K562 (cell line): ENCODE results near the gene BCORL1. TPM values are rescaled to one million over a fixed set of nuclear protein-coding genes. Genes with fewer than 3 reads are reported as not detected.

Source experiments
- ARHGAP35 ChIP-seq: fragments of 450-650 bp; IDR thresholded peaks from 2 replicates; pipeline ENCODE4 v1.6.1; 2018; ENCODE audit not compliant: partially characterized antibody
- CBX8 ChIP-seq: fragments of 200-600 bp; sonication (generic); IDR thresholded peaks from 2 replicates; pipeline ENCODE4 v1.6.1; 2012; ENCODE audit warnings: borderline replicate concordance, mixed run types, low read depth, mild to moderate bottlenecking, moderate library complexity, mixed read lengths, low read length, control low read depth, inconsistent platforms; ENCODE audit not compliant: poor library complexity, severe bottlenecking; ENCODE audit errors: extremely low read depth
- DIDO1 ChIP-seq: fragments of 450-650 bp; IDR thresholded peaks from 2 replicates; pipeline ENCODE4 v1.6.1; 2016; ENCODE audit warnings: low read depth, missing biosample characterization, missing genetic modification characterization
- FOXM1 ChIP-seq, 2 experiments: fragments of 450-650 bp in 1 of 2; sonication (generic) in 1 of 2; formaldehyde crosslinking in 1 of 2; IDR thresholded peaks; 2 replicates each; pipeline versions ENCODE4 v1.6.1 to v1.9.0; 2017 to 2022; ENCODE audit warnings: low read depth in 2 of 2, mild to moderate bottlenecking in 2 of 2, missing genetic modification reagents in 1 of 2, moderate library complexity in 1 of 2
- GATAD2B ChIP-seq: fragments of 450-650 bp; IDR thresholded peaks from 2 replicates; pipeline ENCODE4 v1.6.1; 2017; ENCODE audit warnings: mild to moderate bottlenecking, borderline replicate concordance
- HDAC2 ChIP-seq: fragments of 450-650 bp; IDR thresholded peaks from 2 replicates; pipeline ENCODE4 v1.6.1; 2016; ENCODE audit warnings: mild to moderate bottlenecking
- LARP7 ChIP-seq: fragments of 450-650 bp; IDR thresholded peaks from 2 replicates; pipeline ENCODE4 v1.6.1; 2016
- LEF1 ChIP-seq: fragments of 450-650 bp; IDR thresholded peaks from 2 replicates; pipeline ENCODE4 v1.6.1; 2016; ENCODE audit warnings: mild to moderate bottlenecking
- MTA2 ChIP-seq: fragments of 450-650 bp; IDR thresholded peaks from 2 replicates; pipeline ENCODE4 v1.6.1; 2016; ENCODE audit warnings: low read depth
- PYGO2 ChIP-seq: fragments of 450-650 bp; IDR thresholded peaks from 2 replicates; pipeline ENCODE4 v1.6.1; 2016; ENCODE audit warnings: mild to moderate bottlenecking, missing genetic modification characterization, moderate library complexity, missing compliant biosample characterization
- SMARCB1 ChIP-seq: IDR thresholded peaks from 2 replicates; pipeline ENCODE4 v1.6.1; 2011; ENCODE audit warnings: improper control_type of control experiment, low read depth; ENCODE audit not compliant: insufficient read length
- SMC3 ChIP-seq: conservative IDR thresholded peaks from 2 replicates; pipeline ENCODE4 v1.6.1; 2011; ENCODE audit warnings: low read depth, low read length, improper control_type of control experiment; ENCODE audit not compliant: insufficient read depth
- TOE1 ChIP-seq, 2 experiments: fragments of 450-650 bp in 1 of 2; sonication (generic) in 1 of 2; formaldehyde crosslinking in 1 of 2; IDR thresholded peaks; 2 replicates each; pipeline versions ENCODE4 v1.7.1 to v1.8.0; 2016 to 2022; ENCODE audit warnings: borderline replicate concordance in 2 of 2, mild to moderate bottlenecking in 2 of 2, antibody characterized with exemption in 1 of 2, inconsistent platforms in 1 of 2, low read depth in 1 of 2, missing genetic modification reagents in 1 of 2, moderate library complexity in 1 of 2
- U2AF1 ChIP-seq: fragments of 200-400 bp; formaldehyde crosslinking; optimal IDR thresholded peaks from 2 replicates; pipeline ENCODE3; 2017; ENCODE audit warnings: mild to moderate bottlenecking, low read depth, low read length, moderate library complexity
- ZNF175 ChIP-seq: fragments of 200-800 bp; sonication (Bioruptor generic); IDR thresholded peaks from 2 replicates; pipeline ENCODE4 v1.6.1; 2016; ENCODE audit warnings: low read depth, mild to moderate bottlenecking, missing genetic modification characterization, missing compliant biosample characterization
- polyA plus RNA-seq, 8 experiments: library from polyadenylated mRNA; depleted of rRNA in 4 of 8; stranded (reverse) in 5 of 8; unstranded in 3 of 8; fragments of >200 nt; fragmentation: Nextera tagmentation in 2 of 8; fragmentation: Illumina TruSeq in 1 of 8; extraction: Ambion mirVana in 2 of 8; extraction: Trizol in 1 of 8; gene quantifications; 2 replicates each; pipeline versions ENCODE4 v1.2.1 to v1.2.3, GENCODE V29; 2011 to 2014; ENCODE audit warnings: inconsistent platforms in 1 of 8, missing spikeins in 1 of 8
- total RNA-seq, 7 experiments: library from RNA; depleted of rRNA in 6 of 7; stranded (reverse); fragments of >200 nt in 6 of 7; fragmentation: Illumina TruSeq in 2 of 7; extraction: Trizol in 2 of 7; gene quantifications; 2 replicates each; pipeline versions ENCODE4 v1.2.1 to v1.2.3, GENCODE V29; 2011 to 2021; ENCODE audit warnings: low replicate concordance in 1 of 7
- TF ChIP-seq, protein P1 (sequence below): sonication (generic); formaldehyde crosslinking; IDR thresholded peaks from 2 replicates; pipeline ENCODE4 v1.8.1; 2023; ENCODE audit warnings: mild to moderate bottlenecking, missing genetic modification reagents
- TF ChIP-seq, protein P2 (sequence below): fragments of 250-450 bp; sonication (Bioruptor Pico); IDR thresholded peaks from 2 replicates; pipeline ENCODE4 v1.8.0; 2022; ENCODE audit warnings: moderate library complexity, mild to moderate bottlenecking, inconsistent platforms
- TF ChIP-seq, protein P3 (sequence below): fragments of 250-450 bp; sonication (Bioruptor Pico); IDR thresholded peaks from 2 replicates; pipeline ENCODE4 v1.8.0; 2021; ENCODE audit warnings: mild to moderate bottlenecking, moderate library complexity
- TF ChIP-seq, protein P4 (sequence below): IDR thresholded peaks from 2 replicates; pipeline ENCODE4 v1.6.1; 2011; ENCODE audit not compliant: insufficient read length; ENCODE audit errors: extremely low read depth

Gene BCORL1
- total and polyA plus RNA-seq, 9 of the 15 experiments (the other 6 are each of a cell fraction or from before 2014, with no cell fraction given): 0.48 to 29.6 (median 2.1) TPM

DNA sequence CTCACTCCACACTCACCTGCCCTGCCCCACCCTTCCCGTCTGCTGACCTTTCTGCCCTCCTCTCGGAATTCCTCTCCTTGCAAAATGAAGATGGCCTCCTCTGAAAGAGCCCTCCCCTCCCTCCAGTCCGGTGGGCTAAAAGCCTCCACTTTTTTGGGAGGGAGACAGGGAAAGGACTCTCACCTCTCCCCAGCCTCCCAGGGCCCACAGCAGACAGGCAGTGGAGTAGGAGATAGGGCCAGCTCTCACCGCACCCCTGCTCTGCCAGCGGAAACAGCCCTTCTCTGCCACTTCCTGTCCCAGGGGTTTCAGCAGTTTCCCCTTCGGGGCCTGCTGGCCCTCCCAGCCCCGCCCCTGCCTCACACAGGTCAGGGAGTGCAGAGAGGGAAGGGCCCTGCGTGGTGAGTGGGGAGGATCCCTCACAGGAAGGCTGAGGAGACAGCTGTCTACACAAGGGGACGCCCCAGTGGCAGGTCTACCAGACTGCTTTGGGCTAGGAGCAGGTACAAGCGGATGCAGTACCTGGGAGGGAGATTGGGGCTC is 109.6 kb downstream of the BCORL1 start (continued):
- TF ChIP-seq U2AF1: no peak
- TF ChIP-seq, protein P1, sequence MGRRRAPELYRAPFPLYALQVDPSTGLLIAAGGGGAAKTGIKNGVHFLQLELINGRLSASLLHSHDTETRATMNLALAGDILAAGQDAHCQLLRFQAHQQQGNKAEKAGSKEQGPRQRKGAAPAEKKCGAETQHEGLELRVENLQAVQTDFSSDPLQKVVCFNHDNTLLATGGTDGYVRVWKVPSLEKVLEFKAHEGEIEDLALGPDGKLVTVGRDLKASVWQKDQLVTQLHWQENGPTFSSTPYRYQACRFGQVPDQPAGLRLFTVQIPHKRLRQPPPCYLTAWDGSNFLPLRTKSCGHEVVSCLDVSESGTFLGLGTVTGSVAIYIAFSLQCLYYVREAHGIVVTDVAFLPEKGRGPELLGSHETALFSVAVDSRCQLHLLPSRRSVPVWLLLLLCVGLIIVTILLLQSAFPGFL: no peak
- no peak for TF ChIP-seq GATAD2B
- TF ChIP-seq CBX8: no peak
- no peak for TF ChIP-seq MTA2
- no peak for TF ChIP-seq FOXM1 (IDR thresholded peaks at IDR 0.05; ENCODE audit: low read depth)
- TF ChIP-seq FOXM1 (CRISPR knock-in tag; IDR thresholded peaks at IDR 0.05; ENCODE audit: low read depth): no peak
- TF ChIP-seq SMC3: no peak
- TF ChIP-seq, protein P2, sequence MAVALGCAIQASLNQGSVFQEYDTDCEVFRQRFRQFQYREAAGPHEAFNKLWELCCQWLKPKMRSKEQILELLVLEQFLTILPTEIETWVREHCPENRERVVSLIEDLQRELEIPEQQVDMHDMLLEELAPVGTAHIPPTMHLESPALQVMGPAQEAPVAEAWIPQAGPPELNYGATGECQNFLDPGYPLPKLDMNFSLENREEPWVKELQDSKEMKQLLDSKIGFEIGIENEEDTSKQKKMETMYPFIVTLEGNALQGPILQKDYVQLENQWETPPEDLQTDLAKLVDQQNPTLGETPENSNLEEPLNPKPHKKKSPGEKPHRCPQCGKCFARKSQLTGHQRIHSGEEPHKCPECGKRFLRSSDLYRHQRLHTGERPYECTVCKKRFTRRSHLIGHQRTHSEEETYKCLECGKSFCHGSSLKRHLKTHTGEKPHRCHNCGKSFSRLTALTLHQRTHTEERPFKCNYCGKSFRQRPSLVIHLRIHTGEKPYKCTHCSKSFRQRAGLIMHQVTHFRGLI (CRISPR knock-in tag): no peak
- no peak for TF ChIP-seq ZNF175 (CRISPR knock-in tag)
- no peak for TF ChIP-seq ARHGAP35
- TF ChIP-seq, protein P3, sequence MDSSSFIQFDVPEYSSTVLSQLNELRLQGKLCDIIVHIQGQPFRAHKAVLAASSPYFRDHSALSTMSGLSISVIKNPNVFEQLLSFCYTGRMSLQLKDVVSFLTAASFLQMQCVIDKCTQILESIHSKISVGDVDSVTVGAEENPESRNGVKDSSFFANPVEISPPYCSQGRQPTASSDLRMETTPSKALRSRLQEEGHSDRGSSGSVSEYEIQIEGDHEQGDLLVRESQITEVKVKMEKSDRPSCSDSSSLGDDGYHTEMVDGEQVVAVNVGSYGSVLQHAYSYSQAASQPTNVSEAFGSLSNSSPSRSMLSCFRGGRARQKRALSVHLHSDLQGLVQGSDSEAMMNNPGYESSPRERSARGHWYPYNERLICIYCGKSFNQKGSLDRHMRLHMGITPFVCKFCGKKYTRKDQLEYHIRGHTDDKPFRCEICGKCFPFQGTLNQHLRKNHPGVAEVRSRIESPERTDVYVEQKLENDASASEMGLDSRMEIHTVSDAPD (CRISPR knock-in tag): no peak
- TF ChIP-seq, protein P4, sequence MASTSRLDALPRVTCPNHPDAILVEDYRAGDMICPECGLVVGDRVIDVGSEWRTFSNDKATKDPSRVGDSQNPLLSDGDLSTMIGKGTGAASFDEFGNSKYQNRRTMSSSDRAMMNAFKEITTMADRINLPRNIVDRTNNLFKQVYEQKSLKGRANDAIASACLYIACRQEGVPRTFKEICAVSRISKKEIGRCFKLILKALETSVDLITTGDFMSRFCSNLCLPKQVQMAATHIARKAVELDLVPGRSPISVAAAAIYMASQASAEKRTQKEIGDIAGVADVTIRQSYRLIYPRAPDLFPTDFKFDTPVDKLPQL: no peak
- TF ChIP-seq LARP7: no peak
- TF ChIP-seq SMARCB1: no peak
- no peak for TF ChIP-seq PYGO2 (tag)
- no peak for TF ChIP-seq TOE1 (IDR thresholded peaks at IDR 0.05; ENCODE audit: borderline replicate concordance)
- TF ChIP-seq TOE1 (CRISPR knock-in tag; IDR thresholded peaks at IDR 0.05; ENCODE audit: borderline replicate concordance, low read depth): no peak
- TF ChIP-seq LEF1: no peak
- TF ChIP-seq DIDO1: no peak
- no peak for TF ChIP-seq HDAC2
